Measurements from ENCODE around the gene SYTL3. TPM values are rescaled to one million over a fixed set of nuclear protein-coding genes. Genes with fewer than 3 reads are reported as not detected.
"Not testable (repeated sequence)": the region's sequence is repeated elsewhere in the genome, so short reads cannot be mapped to it uniquely, and the experiment has no call there.

Gene SYTL3
- total RNA-seq, 1 experiment from 2014 or later: 16.4 TPM

DNA sequence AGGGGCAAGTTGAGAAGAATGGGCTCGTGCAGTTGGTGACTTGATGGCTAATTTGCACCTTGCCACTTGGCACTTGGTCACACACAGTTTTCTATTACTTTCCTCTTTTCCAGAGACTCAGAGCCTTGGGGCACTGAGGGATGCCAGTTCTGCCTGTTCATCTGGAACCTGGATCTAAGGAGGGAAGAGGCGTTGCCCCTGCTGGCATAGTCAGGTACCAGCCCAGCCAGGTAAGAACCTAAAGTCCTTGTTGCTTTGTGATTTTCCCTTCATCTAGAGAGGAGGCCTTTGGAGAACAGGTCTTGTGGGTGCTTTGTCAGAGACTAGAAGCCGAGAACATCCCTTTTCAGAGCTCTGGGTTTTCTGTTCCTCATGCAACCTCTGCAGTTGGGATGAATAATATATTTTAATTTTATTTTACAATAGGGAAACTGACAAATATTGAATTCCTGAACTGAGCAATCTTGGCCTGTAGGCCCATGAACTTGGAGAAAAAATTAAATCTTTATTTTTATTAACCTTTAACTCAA is 11.4 kb downstream of the SYTL3 start:
- no peaks in the 10 kb centered on the region for H3K9me3 ChIP-seq (replicated peaks)
- H3K27me3 ChIP-seq: no peaks in the 10 kb centered on the region
- DNase-seq: no peak
- peaks cover 10% of the 10 kb centered on the region for H3K4me1 ChIP-seq
- H3K4me3 ChIP-seq: no peak overlapping the region
- H3K36me3 ChIP-seq: no peaks in the 10 kb centered on the region
- peak overlapping the region; percentile 91; the same call in 1 of the 2 replicates for H3K27ac ChIP-seq

DNA sequence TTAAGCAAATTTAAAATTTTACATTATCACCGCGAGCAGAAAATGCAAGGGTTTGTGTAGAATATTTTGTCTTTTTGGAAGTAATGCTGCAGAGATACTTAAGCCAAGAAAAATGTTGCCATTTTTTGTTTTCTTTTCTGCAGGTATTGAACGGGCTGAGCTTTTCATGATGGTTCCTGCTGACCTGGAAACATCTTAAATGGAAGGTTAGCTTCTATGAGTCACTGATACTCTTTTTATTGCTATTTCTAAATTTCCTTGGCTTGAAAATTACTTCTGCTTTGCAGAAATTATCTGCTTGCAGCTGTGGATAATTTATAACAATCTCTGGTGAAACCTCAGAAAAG is 12.7 kb downstream of the SYTL3 start:
- Histone ChIP-seq H3K9me3 (replicated peaks) (no peaks in the 10 kb centered on the region), H3K36me3 (no peaks in the 10 kb centered on the region), H3K4me3 (peak overlapping the region; percentile 59), H3K27me3 (no peaks in the 10 kb centered on the region), H3K27ac (peak overlapping the region; percentile 91), H3K4me1 (peaks cover 10% of the 10 kb centered on the region)
- no peak for DNase-seq

DNA sequence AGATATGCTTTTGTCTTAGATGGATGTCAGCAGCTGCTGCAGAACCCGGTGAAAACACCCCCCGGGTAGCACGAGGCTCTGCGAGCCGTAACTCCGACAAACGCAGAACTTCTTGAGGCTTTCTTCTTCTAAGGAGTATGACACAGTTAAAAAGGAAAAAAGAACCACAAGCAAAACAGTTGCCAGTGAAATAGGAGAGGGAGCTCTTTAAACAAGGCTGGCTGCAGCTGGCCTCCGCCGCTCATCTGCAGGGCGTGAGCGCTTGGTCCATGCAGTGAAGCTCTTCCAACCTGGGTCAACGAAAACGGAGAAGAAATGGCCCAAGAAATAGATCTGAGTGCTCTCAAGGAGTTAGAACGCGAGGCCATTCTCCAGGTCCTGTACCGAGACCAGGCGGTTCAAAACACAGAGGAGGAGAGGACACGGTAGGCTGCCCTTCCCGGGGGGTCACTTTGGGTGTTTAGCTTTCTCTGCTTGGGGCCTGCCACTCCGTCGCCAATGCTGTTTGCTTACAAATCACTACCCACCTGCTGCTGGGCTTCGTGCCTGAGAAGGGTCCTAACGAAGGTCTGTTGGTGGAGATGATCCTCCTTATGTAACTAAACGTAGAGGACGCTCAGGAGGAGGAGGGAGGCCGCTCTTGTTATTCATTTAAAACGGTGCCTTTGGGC is 13.2 kb downstream of the SYTL3 start:
- Histone ChIP-seq H3K27me3 (no peaks in the 10 kb centered on the region), H3K4me1 (peaks cover 10% of the 10 kb centered on the region), H3K36me3 (no peaks in the 10 kb centered on the region), H3K27ac (peak overlapping the region; percentile 91), H3K9me3 (replicated peaks) (no peaks in the 10 kb centered on the region), H3K4me3 (peak overlapping the region; percentile 59)
- peak; percentile 86 to 92 for DNase-seq

DNA sequence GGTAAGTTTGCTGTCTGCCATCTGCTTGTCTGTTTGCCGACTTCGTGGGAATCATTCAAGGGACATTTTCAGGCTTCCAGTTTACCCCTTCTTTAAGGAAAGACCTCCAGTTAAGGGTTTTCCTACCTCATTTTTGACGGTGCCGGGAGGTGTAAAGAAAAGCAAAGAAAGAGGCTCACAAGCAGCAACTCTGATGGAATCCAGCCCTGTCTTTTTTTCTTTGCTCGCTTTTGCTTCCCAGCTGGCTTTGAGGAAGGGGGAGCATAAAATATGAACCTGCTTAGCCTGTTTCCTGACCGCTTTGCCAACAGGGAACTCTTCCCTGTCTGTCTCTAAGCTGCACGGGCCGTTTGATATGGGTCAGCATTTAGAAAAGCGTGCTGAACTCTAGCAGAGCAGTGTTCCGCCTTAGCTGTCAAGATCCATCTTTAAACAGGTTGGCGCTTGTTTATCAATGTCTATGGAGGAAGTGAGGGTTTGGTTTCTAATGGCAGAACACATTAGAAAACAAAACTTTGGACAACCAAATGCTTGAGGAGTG is 13.8 kb downstream of the SYTL3 start:
- Histone ChIP-seq H3K4me3 (peak overlapping the region; percentile 59), H3K27me3 (no peaks in the 10 kb centered on the region), H3K36me3 (no peaks in the 10 kb centered on the region), H3K4me1 (peaks cover 10% of the 10 kb centered on the region), H3K27ac (peak overlapping the region; percentile 91), H3K9me3 (replicated peaks) (no peaks in the 10 kb centered on the region)
- DNase-seq: peak in 1 of 2 experiments; percentile 46

DNA sequence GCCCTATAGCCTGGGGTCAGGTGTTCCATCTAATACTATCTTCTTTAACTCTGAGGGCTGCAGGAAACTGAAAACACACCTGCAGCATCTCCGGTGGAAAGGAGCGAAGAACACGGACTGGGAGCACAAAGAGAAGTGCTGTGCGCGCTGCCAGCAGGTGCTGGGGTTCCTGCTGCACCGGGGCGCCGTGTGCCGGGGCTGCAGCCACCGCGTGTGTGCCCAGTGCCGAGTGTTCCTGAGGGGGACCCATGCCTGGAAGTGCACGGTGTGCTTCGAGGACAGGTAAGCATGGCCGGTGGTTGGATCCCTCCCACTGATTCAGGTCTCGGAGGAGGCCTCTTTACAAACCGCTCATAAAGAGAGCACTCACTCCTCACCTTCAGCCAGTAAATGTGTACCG is 15.5 kb downstream of the SYTL3 start:
- Histone ChIP-seq H3K27me3 (no peaks in the 10 kb centered on the region), H3K27ac (no peak overlapping the region), H3K9me3 (replicated peaks) (no peaks in the 10 kb centered on the region), H3K36me3 (no peaks in the 10 kb centered on the region), H3K4me3 (no peak overlapping the region), H3K4me1 (peaks cover 10% of the 10 kb centered on the region)
- DNase-seq: no peak

DNA sequence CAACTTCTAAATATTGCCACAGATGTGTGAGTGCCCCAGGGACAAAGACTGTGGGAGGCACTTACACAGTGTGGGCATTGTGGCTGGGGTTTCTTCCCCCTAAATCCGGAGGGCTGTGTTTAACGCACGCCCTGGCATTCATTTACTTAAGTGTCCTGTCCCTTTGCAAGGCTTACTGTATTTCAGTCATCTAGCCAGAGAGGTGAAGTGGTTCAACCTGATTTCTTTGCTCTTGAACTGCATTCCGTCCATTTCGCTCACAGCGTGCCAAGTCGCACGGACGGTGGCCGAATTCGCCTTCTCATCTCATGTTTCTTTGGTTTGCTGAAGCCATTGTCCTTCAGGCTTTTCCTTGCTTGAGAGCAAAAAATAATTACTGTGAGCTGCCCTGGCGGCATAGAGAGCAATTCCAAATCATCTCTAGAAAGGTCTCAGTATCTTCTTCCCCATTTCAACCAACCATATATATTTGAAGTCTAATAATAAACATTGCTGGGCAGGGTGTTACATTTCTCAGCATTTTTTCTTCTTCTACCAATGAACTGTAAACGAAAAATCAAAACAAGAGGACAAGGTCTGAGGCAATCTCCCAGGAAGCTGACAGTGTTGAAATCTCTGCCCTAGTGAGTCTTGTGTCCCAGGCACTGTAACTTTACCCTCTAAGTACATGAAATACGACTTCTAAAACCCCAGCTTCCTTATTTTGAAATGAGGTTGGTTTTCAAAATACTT is 16.9 kb downstream of the SYTL3 start:
- Histone ChIP-seq H3K27me3 (no peaks in the 10 kb centered on the region), H3K4me1 (peaks cover 7% of the 10 kb centered on the region), H3K36me3 (no peaks in the 10 kb centered on the region), H3K4me3 (no peak overlapping the region), H3K27ac (no peak overlapping the region), H3K9me3 (replicated peaks) (no peaks in the 10 kb centered on the region)
- no peak for DNase-seq

DNA sequence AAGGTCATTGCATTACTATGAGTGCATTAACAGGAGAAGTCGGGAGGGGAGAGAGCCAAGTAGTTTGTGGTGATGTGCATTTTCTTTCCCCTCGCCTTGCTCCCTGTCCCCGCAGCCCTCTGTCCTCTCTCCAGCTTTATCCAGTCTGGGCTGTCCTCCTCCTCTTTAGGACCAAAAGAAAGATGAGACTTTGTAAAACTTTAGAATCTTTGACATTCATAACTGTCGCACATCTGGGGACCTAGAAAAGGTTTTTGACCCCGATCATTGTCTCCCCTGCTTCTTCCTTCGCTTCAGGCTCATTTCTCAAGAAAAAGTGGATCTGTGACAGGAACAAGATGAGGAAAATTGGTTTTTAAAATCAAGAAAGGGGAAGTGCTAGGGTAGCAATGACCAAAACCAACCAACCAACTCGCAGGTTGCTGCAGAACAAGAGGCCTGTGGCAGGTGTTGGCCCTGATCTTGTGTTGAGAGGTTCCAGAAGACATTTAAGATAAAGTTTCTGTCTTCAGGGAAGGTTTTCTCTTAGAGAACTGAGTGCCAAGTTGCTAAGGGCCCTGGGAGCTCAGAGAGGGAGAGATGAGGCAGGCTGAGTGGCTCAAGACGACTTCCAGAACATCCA is 17.6 kb downstream of the SYTL3 start:
- Histone ChIP-seq H3K36me3 (no peaks in the 10 kb centered on the region), H3K9me3 (replicated peaks) (no peaks in the 10 kb centered on the region), H3K27me3 (no peaks in the 10 kb centered on the region), H3K4me1 (peaks cover under 1% of the 10 kb centered on the region), H3K27ac (no peak overlapping the region), H3K4me3 (no peak overlapping the region)
- no peak for DNase-seq

DNA sequence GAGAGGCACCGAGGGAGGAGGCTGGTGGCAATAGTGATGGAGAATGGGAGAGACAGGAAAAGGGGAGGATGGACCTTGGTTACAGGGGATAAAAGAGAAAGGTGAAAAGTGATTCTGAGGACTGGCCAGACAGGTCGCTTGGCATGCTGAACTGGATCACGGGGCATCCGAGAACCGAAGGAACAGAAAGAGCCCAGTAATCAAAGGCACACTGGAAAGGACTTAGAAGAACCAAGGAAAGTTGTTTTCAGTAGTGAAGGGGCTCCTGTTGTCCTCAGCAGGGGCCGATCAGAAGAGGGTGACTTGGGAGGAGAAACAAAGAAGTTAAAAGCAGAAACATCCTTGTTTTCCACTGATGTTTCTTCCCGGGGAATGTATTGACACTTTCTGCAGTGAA is 18.9 kb downstream of the SYTL3 start:
- DNase-seq: no peak
- Histone ChIP-seq H3K27me3 (no peaks in the 10 kb centered on the region), H3K9me3 (replicated peaks) (no peaks in the 10 kb centered on the region)

DNA sequence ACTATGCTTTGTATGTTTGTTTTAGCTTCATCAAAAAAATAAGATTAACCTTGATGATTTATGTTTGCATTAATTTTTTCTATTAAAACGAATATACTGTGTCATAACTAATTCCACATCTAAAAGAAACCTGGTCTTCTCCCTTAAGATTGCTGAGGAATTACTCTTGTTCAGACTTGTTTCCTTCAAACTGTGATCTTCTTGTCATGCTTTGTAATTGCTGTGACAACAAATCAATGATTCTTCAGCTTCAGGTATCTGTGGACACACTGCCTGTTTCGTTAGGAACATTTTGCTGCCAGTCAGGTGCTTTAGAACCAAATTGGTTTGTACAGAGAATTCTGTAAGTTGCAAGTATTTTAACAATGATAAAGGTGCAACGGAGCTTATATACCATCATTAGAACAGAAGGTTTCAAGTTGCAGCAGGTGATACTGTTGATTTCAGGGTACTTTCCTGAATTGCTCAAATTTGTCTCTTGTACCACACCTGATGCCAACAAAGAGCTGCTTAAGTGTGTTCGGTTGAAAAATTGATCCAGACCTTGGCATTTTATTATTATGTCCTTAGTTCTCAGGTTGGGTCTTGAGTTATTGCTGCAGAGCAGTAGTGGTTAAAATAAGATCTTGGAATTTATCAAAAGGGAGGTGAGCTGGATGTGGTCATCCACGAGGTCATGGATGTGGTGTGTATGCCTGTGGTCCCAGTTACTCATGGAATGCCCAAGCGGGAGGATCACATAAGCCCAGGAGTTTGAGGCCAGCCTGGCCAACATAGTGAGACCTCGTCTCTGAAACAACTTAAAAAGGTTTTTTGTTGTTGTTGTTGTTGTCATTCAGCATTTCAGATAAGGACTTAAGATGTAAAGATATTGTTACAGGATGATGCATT is 19.5 kb downstream of the SYTL3 start:
- Histone ChIP-seq H3K4me1 (no peaks in the 10 kb centered on the region), H3K27ac (no peak overlapping the region), H3K27me3 (no peaks in the 10 kb centered on the region), H3K36me3 (no peaks in the 10 kb centered on the region), H3K9me3 (replicated peaks) (no peaks in the 10 kb centered on the region), H3K4me3 (no peak overlapping the region)
- no peak for DNase-seq

More for the DNA sequence above, 18.9 kb downstream of the SYTL3 start:
- no peak overlapping the region for H3K4me3 ChIP-seq
- H3K4me1 ChIP-seq: no peaks in the 10 kb centered on the region
- no peaks in the 10 kb centered on the region for H3K36me3 ChIP-seq
- no peak overlapping the region for H3K27ac ChIP-seq

DNA sequence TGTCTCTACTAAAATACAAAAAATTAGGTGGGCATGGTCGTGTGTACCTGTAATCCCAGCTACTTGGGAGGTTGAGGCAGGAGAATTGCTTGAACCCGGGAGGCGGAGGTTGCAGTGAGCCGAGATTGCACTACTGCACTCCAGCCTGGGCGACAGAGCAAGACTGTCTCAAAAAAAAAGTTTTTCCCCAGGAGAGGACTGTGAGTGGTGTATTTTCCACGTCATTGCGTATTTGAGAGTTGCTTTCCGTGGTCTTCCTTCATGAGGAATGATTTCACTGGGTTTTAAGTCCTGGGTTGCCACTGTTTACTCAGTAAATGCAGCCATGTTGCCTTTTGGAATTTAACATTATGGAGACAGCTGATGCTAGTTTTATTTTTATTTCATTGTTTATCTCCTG is 22.3 kb downstream of the SYTL3 start:
- not testable (repeated sequence) for H3K4me3 ChIP-seq; H3K4me1 ChIP-seq; H3K36me3 ChIP-seq; H3K9me3 ChIP-seq (replicated peaks); H3K27me3 ChIP-seq; DNase-seq; H3K27ac ChIP-seq

DNA sequence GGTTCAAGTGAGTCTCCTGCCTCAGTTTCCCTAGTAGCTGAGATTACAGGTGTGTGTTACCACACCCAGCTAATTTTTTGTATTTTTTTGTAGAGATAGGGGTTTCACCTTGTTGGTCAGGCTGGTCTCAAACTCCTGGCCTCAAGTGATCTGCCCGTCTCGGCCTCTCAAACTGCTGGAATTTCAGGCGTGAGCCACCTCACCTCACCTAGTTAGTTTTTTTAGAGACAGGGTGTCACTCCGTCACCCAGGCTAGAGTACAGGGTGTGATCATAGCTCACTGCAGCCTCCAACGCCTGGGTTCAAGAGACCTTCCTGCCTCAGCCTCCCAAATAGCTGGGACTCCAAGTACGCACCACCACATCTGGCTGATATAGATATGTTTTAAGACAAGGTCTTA is 22.9 kb downstream of the SYTL3 start:
- no peaks in the 10 kb centered on the region for H3K9me3 ChIP-seq (replicated peaks)
- no peak overlapping the region for H3K27ac ChIP-seq
- H3K27me3 ChIP-seq: no peaks in the 10 kb centered on the region
- no peak overlapping the region for H3K4me3 ChIP-seq
- no peaks in the 10 kb centered on the region for H3K4me1 ChIP-seq
- H3K36me3 ChIP-seq: peaks cover 8% of the 10 kb centered on the region; the same call in 1 of the 2 replicates
- no peak for DNase-seq

DNA sequence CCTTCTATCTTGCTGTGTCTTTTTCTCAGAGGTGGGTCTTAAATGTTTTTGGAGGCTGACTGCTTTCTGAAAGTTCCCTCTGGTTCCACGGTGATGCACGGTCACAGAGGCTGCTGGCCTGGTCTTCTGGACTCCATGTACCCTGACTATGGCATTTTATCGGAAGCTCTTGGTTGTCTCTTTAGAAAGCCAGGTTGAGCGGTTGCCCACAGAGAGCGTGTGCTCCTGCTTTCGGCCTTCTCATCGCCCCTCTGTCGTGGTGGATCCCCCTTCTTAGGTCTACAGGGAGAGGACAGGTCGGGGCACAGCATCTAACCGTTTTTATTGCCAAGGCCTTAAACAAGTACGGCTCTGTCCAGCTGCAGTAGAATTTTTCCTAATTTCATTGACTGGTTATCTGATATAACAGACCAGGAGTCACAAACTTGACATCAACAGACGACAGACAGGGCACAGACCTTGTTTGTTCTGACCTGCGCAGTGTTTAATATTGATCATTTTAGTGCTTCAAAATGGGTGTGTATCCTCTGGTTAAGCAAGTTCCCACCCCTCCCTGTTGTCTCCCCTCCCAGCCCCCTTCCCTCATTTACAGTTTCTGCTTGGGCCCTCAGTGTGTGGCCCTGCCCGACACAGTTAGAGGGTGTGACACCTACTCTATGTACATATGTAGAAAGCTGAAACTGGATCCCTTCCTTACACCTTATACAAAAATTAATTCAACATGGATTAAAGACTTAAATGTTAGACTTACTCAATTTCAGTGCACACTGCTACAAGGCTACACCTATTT is 24.7 kb downstream of the SYTL3 start:
- peaks cover 8% of the 10 kb centered on the region; the same call in 1 of the 2 replicates for H3K36me3 ChIP-seq
- H3K9me3 ChIP-seq (replicated peaks): no peaks in the 10 kb centered on the region
- no peaks in the 10 kb centered on the region for H3K4me1 ChIP-seq
- DNase-seq: no peak
- H3K4me3 ChIP-seq: no peak overlapping the region
- H3K27me3 ChIP-seq: no peaks in the 10 kb centered on the region
- H3K27ac ChIP-seq: no peak overlapping the region

DNA sequence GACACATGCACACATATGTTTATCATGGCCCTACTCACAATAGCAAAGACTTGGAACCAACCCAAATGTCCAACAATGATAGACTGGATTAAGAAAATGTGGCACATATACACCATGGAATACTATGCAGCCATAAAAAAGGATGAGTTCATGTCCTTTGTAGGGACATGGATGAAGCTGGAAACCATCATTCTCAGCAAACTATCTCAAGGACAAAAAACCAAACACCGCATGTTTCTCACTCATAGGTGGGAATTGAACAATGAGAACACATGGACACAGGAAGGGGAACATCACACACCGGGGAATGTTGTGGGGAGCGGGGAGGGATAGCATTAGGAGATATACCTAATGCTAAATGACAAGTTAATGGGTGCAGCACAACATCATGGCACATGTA is 27.2 kb downstream of the SYTL3 start:
- not testable (repeated sequence) for H3K27ac ChIP-seq; DNase-seq; H3K4me3 ChIP-seq; H3K27me3 ChIP-seq; H3K4me1 ChIP-seq; H3K36me3 ChIP-seq; H3K9me3 ChIP-seq (replicated peaks)

Measured in SJCRH30 (cell line).